Stimulated activated naive B cell treated with anti-CD40 and anti-IgM and Interleukin-4, amounts not matched to agents 10 μg/mL and 1 μg/mL and 100 μg/mL, for 72 hours (primary cell): ENCODE data around the gene RCAN2.

Experiments used
- ATAC-seq, 2 donors: fragments of 150-1000 bp; cut with Tn5 transposase; replicated peaks; 2 replicates each; pipeline ENCODE4 v1.10.0; 2021; ENCODE audit warnings: moderate library complexity in 1 of 2
- DNase-seq: peaks from one replicate; pipeline ENCODE4 v3.0.0; 2021
- H3K27ac Mint-ChIP-seq: one replicate; pipeline ENCODE4 v1.8.0; 2022; ENCODE audit warnings: mild to moderate bottlenecking, mixed read lengths
- H3K27me3 Mint-ChIP-seq, 2 donors: one replicate each; pipeline ENCODE4 v1.8.0; 2022; ENCODE audit warnings: mixed read lengths in 2 of 2
- H3K36me3 Mint-ChIP-seq, 2 donors: one replicate each; pipeline ENCODE4 v1.8.0; 2022; ENCODE audit warnings: mixed read lengths in 2 of 2, mild to moderate bottlenecking in 1 of 2
- H3K4me1 Mint-ChIP-seq, 2 donors: one replicate each; pipeline ENCODE4 v1.8.0; 2022; ENCODE audit warnings: mixed read lengths in 2 of 2, mild to moderate bottlenecking in 1 of 2
- H3K4me3 Mint-ChIP-seq, 2 donors: one replicate each; pipeline ENCODE4 v1.8.0; 2022; ENCODE audit warnings: mild to moderate bottlenecking in 2 of 2, mixed read lengths in 2 of 2, moderate library complexity in 1 of 2
- H3K9me3 Mint-ChIP-seq, 2 donors: one replicate each; pipeline ENCODE4 v1.8.0; 2022; ENCODE audit warnings: mixed read lengths in 2 of 2, mild to moderate bottlenecking in 1 of 2

RCAN2 gene

DNA sequence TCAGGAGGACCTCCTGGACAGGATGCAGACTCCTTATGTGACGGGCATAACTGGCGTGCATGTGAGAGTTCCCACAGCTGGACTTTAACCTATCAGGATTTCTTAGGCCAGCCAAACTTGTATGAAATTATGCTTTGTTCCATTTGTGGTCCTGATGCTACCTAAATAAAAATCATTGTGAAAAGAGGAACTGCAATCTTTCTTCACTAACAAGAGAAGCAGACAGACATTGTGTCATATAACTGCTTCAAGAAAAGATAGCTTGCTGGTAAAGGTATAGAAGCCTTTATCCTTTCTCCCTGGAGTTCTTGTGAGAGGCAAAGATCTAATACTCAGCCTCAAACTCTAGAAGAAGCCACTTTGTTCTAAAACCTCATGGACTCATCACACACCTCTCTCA is 233.0 kb downstream of the RCAN2 start:
- Mint-ChIP-seq H3K9me3 (peaks cover 3 to 4% of the 10 kb centered on the region in 2 donors), H3K4me3 (no peak overlapping the region), H3K36me3 (no peaks in the 10 kb centered on the region), H3K27ac (no peak overlapping the region), H3K4me1 (no peaks in the 10 kb centered on the region), H3K27me3 (peaks cover 7 to 10% of the 10 kb centered on the region in 2 donors)
- ATAC-seq (no peak), DNase-seq (no peak)

DNA sequence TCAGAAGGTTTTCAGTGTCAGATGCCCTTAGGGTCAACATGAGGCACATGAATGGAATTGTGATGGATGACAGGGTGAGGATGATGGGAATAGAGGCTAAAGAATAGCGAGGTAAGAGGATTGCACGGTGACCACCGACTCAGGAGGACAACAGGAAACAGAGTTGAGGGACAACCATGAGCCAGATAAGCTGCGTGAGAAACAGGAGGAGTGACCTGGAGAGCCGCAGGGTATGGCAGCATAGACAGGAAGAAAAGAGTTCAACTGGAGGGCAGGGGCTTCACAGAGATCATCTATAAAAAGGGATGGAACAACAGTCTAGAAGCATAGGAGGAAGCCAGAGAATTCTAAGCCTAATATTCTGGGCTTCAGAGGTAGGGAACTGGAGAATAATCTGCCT is 235.7 kb downstream of the RCAN2 start:
- DNase-seq: no peak
- peaks cover 0 to 6% of the 10 kb centered on the region in 2 donors for H3K27me3 Mint-ChIP-seq
- ATAC-seq: no peak
- H3K4me3 Mint-ChIP-seq: no peak overlapping the region
- no peaks in the 10 kb centered on the region for H3K4me1 Mint-ChIP-seq
- H3K9me3 Mint-ChIP-seq: peaks cover 3 to 4% of the 10 kb centered on the region in 2 donors
- no peak overlapping the region for H3K27ac Mint-ChIP-seq
- no peaks in the 10 kb centered on the region for H3K36me3 Mint-ChIP-seq

GRCh38 chr6:46254946-46255345 is 236.3 kb downstream of the RCAN2 start:
- DNase-seq: no peak
- Mint-ChIP-seq H3K4me3 (no peak overlapping the region), H3K27ac (no peak overlapping the region), H3K9me3 (peaks cover 3 to 4% of the 10 kb centered on the region in 2 donors), H3K4me1 (no peaks in the 10 kb centered on the region), H3K27me3 (peaks cover 0 to 6% of the 10 kb centered on the region in 2 donors), H3K36me3 (no peaks in the 10 kb centered on the region)
- ATAC-seq: no peak

DNA sequence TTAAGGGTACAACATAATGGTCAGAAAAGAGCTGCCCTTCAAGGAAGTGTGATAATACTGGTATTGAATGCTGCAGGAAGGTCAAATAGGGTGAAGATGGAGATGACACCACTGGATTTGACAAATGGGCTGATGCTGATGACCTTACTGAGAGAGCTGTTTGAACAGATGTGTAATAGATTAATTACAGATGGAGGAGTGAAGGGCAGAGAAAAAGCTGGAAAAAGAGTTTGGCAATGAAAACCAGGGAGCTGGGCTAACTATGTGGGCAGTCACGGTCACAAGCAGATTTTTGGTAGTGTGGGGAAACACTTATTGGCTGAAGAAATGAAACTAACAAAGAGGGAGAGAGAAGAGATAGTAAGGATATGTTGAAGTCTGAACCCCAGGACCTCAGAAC is 236.9 kb downstream of the RCAN2 start:
- no peaks in the 10 kb centered on the region for H3K4me1 Mint-ChIP-seq
- DNase-seq (no peak), ATAC-seq (no peak)
- no peak overlapping the region for H3K4me3 Mint-ChIP-seq
- H3K27ac Mint-ChIP-seq: no peak overlapping the region
- H3K36me3 Mint-ChIP-seq: no peaks in the 10 kb centered on the region
- peaks cover 0 to 6% of the 10 kb centered on the region in 2 donors for H3K27me3 Mint-ChIP-seq
- H3K9me3 Mint-ChIP-seq: peaks cover 3 to 4% of the 10 kb centered on the region in 2 donors

DNA sequence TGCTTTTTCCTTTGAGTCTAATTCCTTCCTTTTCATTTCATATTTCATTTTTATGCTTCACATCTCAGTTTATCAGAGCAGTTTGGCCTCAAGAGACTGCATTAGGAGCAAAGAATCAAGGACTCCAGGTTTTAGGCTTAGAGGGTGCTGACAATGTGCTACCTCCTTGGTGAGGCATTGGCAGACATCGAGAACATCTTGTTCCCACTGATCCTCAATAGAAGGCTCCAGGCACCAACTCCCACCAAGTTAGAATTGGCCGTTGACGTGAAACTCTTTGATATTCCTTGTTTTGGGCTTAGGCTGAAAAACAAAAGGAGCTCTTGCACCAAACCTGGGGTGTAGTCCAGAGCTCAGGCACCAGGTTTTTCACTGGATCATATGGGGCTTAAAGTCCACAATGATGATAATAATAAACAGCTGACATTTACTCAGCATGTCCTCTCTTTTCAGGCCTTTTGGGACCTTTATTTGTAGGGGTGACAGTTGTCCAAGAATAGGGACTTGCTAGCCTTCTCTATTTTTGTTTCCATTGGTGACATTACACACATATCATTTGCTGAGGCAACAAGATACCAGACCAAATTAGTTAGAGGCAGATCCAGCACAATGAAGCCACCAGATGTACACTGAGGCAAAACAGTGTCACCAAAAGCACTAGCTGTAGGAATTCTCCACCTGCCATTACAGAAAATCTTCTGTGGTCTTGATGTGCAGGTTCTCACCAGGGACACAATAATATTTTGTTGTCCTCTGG is 239.5 kb downstream of the RCAN2 start:
- H3K4me1 Mint-ChIP-seq: no peaks in the 10 kb centered on the region
- no peak overlapping the region for H3K4me3 Mint-ChIP-seq
- ATAC-seq (no peak), DNase-seq (no peak)
- no peaks in the 10 kb centered on the region for H3K9me3 Mint-ChIP-seq
- no peaks in the 10 kb centered on the region for H3K36me3 Mint-ChIP-seq
- H3K27ac Mint-ChIP-seq: no peak overlapping the region
- peaks cover 0 to 6% of the 10 kb centered on the region in 2 donors for H3K27me3 Mint-ChIP-seq

- Mint-ChIP-seq H3K27ac (no peak overlapping the region), H3K9me3 (peaks cover 0 to 1% of the 10 kb centered on the region in 2 donors), H3K36me3 (no peaks in the 10 kb centered on the region), H3K4me3 (no peak overlapping the region), H3K27me3 (peaks cover 0 to 6% of the 10 kb centered on the region in 2 donors), H3K4me1 (peaks cover 4 to 6% of the 10 kb centered on the region in 2 donors)
- ATAC-seq (no peak), DNase-seq (no peak)
Measured at GRCh38 chr6:46248143-46248542, 243.1 kb downstream of the RCAN2 start.

GRCh38 chr6:46246727-46247126 is 244.5 kb downstream of the RCAN2 start:
- H3K4me1 Mint-ChIP-seq: peaks cover 6% of the 10 kb centered on the region in 2 donors
- no peak overlapping the region for H3K4me3 Mint-ChIP-seq
- ATAC-seq (no peak), DNase-seq (no peak)
- no peak overlapping the region for H3K27ac Mint-ChIP-seq
- H3K36me3 Mint-ChIP-seq: no peaks in the 10 kb centered on the region
- peaks cover 0 to 1% of the 10 kb centered on the region in 2 donors for H3K9me3 Mint-ChIP-seq
- peaks cover 0 to 6% of the 10 kb centered on the region in 2 donors for H3K27me3 Mint-ChIP-seq

DNA sequence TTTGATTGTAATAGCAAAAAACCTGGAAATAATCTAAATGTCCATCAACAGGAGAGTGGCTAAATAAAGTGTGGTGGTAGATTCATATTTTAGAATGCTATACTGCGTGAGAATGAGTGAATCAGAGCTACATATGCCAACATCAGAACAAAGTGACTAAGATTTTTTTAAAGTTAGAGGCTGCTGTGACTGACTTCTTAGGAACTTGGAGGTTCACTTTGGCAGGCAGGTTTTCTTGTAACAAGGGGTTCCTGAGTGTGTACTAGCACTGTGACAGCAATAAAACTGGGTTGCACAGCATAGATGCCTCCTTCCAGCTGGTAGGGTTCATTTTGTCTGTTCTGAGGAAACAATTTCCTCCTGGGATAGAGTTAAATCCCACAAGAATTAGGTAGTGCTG is 245.2 kb downstream of the RCAN2 start:
- no peak for ATAC-seq

DNA sequence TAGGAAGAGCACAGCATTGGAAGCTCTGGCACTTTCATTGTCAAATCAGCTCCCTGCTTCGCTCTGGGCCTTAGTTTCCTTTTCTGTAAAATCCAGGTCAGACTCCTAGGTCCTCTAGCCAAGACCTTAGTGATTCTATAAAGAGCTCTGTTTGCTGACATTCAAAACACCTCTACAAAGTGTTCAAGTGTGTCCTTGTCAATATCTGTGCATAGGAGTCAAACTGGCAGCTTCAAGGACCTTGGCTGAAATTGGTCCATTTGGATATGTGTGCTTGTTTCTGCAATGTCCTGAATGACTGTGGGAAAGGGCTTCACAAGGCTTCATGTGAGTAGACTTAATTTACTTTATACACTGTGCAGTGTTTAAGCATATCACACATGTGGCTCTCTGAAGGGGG is 246.6 kb downstream of the RCAN2 start:
- Mint-ChIP-seq H3K4me1 (peaks cover 6% of the 10 kb centered on the region in 2 donors), H3K36me3 (no peaks in the 10 kb centered on the region), H3K27me3 (peaks cover 0 to 3% of the 10 kb centered on the region in 2 donors), H3K27ac (no peak overlapping the region), H3K4me3 (no peak overlapping the region), H3K9me3 (peaks cover 0 to 1% of the 10 kb centered on the region in 2 donors)
- DNase-seq (no peak), ATAC-seq (no peak)

More for the DNA sequence above, 245.2 kb downstream of the RCAN2 start:
- Mint-ChIP-seq H3K4me1 (peaks cover 6% of the 10 kb centered on the region in 2 donors), H3K27me3 (peaks cover 0 to 4% of the 10 kb centered on the region in 2 donors), H3K27ac (no peak overlapping the region), H3K36me3 (no peaks in the 10 kb centered on the region), H3K4me3 (no peak overlapping the region), H3K9me3 (peaks cover 0 to 1% of the 10 kb centered on the region in 2 donors)
- DNase-seq: no peak

DNA sequence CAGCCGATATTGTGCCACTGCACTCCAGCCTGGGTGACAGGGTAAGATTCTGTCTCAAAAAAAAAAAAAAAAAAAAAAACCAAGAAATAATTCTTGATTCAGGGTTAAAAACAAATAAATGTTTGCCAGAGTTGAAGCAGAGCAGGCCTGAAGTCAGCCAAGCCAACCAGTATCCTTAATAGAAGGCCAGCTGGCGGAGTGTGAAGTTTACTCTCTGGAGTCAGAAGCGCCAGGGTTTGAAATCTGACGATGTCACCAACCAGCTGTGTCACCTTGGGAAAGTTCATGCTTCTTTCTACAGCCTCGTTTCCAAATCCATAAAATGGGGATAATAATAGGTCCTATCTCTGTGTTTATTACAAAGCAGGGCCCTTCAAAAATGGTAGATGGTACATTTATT is 247.5 kb downstream of the RCAN2 start:
- Mint-ChIP-seq H3K9me3 (peaks cover 0 to 1% of the 10 kb centered on the region in 2 donors), H3K4me1 (peaks cover 6% of the 10 kb centered on the region in 2 donors), H3K27me3 (peaks cover 0 to 8% of the 10 kb centered on the region in 2 donors), H3K27ac (no peak overlapping the region), H3K36me3 (no peaks in the 10 kb centered on the region), H3K4me3 (no peak overlapping the region)
- ATAC-seq: no peak
- no peak for DNase-seq

DNA sequence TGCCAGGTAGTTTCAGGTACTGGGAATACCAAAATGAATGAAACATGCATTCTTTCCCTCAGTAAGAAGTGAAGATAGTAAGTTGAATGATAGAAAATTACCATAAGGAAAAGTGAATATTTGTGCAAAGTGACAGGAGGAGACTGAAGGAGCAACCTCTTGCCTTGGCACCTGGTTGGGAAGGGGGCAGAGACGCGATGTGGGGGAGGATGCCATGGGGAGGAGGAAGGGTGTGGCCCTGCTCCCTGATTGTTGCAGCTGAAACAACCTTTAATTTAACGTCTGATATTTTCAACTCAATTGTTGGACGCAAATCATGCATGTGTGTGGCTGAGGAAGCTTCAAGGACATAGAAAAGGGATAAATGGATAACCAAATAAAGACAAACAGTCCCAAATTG is 248.3 kb downstream of the RCAN2 start:
- Mint-ChIP-seq H3K4me3 (no peak overlapping the region), H3K9me3 (peaks cover 0 to 1% of the 10 kb centered on the region in 2 donors), H3K27me3 (peaks cover 5 to 13% of the 10 kb centered on the region in 2 donors), H3K36me3 (no peaks in the 10 kb centered on the region), H3K27ac (no peak overlapping the region), H3K4me1 (peaks cover 6% of the 10 kb centered on the region in 2 donors)
- no peak for DNase-seq
- ATAC-seq: no peak

- Mint-ChIP-seq H3K27me3 (peaks cover 14 to 23% of the 10 kb centered on the region in 2 donors), H3K4me1 (peaks cover 6% of the 10 kb centered on the region in 2 donors), H3K9me3 (peaks cover 0 to 1% of the 10 kb centered on the region in 2 donors), H3K27ac (no peak overlapping the region), H3K4me3 (no peak overlapping the region), H3K36me3 (no peaks in the 10 kb centered on the region)
- DNase-seq (no peak), ATAC-seq (no peak)
Measured at GRCh38 chr6:46240866-46241565, 250.2 kb downstream of the RCAN2 start.

GRCh38 chr6:46236752-46237151 is 254.5 kb downstream of the RCAN2 start:
- Mint-ChIP-seq H3K9me3 (no peaks in the 10 kb centered on the region), H3K4me1 (no peaks in the 10 kb centered on the region), H3K27ac (no peak overlapping the region), H3K27me3 (peaks cover 21 to 28% of the 10 kb centered on the region in 2 donors), H3K36me3 (no peaks in the 10 kb centered on the region), H3K4me3 (no peak overlapping the region)
- DNase-seq: no peak
- ATAC-seq: no peak

DNA sequence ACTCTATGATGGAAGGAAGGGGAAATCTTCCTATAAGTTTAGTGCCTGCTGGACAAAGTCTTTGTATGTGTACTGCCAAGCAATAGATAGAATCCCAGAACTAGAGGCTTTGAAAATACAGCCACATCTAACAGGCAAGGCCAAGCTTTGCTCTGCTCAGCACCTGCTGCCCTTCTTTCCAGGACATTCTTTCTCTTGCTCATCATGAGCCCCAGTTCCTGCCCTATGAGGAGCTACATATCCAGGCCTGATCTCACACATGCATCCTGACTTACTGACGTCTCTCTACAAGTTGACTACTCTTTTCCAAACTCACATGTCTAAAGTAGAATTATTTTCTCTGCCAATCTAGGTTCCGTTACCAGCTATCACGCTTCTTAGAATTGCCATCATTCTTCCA is 256.0 kb downstream of the RCAN2 start:
- Mint-ChIP-seq H3K36me3 (peaks cover 0 to 4% of the 10 kb centered on the region in 2 donors), H3K4me3 (no peak overlapping the region), H3K27me3 (peaks cover 21 to 28% of the 10 kb centered on the region in 2 donors), H3K27ac (no peak overlapping the region), H3K4me1 (no peaks in the 10 kb centered on the region), H3K9me3 (peaks cover 4 to 5% of the 10 kb centered on the region in 2 donors)
- ATAC-seq (no peak), DNase-seq (no peak)

- peaks cover 0 to 4% of the 10 kb centered on the region in 2 donors for H3K36me3 Mint-ChIP-seq
- H3K4me1 Mint-ChIP-seq: no peaks in the 10 kb centered on the region
- H3K4me3 Mint-ChIP-seq: no peak overlapping the region
- H3K27ac Mint-ChIP-seq: no peak overlapping the region
- H3K27me3 Mint-ChIP-seq: peaks cover 22 to 25% of the 10 kb centered on the region in 2 donors
- DNase-seq: no peak
- peaks cover 4 to 5% of the 10 kb centered on the region in 2 donors for H3K9me3 Mint-ChIP-seq
- ATAC-seq: no peak
Measured at GRCh38 chr6:46234700-46235099, 256.5 kb downstream of the RCAN2 start.
